GM12878 (cell line): ENCODE data around the gene CERT1. TPM values are rescaled to one million over a fixed set of nuclear protein-coding genes. Genes with fewer than 3 reads are reported as not detected.

Experiments
- ATAC-seq: fragments of 200-7000 bp; cut with Tn5 transposase; 3 replicates; pipeline ENCODE4 v1.9.1; 2020; ENCODE audit warnings: mild to moderate bottlenecking, moderate library complexity
- BruUV-seq: library from RNA; stranded (reverse); fragments of 400-500 nt; replicated peaks from 2 replicates; lab custom pipeline; 2021; lab: Mats Ljungman, UMichigan
- CTCF ChIA-PET: fragments of 300-600 bp; sonication (Branson Sonifier 250); formaldehyde crosslinking; extraction: SDS; loops from one replicate; lab custom pipeline; 2021; ENCODE audit warnings: inconsistent platforms; lab: Yijun Ruan, JAX
- POLR2A ChIA-PET: fragments of 350-600 bp; formaldehyde crosslinking; extraction: SDS; loops from one replicate; lab custom pipeline; 2021; ENCODE audit warnings: inconsistent platforms; lab: Charles Lee
- RAD21 ChIA-PET: fragments of 300-600 bp; sonication (Branson Sonifier 250); formaldehyde crosslinking; loops from one replicate; lab custom pipeline; 2023; ENCODE audit warnings: antibody characterized with exemption; ENCODE audit not compliant: unreplicated experiment; lab: Charles Lee
- SMC1A ChIA-PET: fragments of 300-600 bp; sonication (Branson Sonifier 250); formaldehyde crosslinking; loops from one replicate; lab custom pipeline; 2023; ENCODE audit not compliant: unreplicated experiment, uncharacterized antibody; lab: Charles Lee
- DNase-seq: peaks from one replicate; pipeline ENCODE4 v3.0.0-alpha.2; 2011; ENCODE audit warnings: low read depth, low spot score
- FAIRE-seq: peaks from 3 replicates; lab custom pipeline; 2011; peaks lifted over from hg19 to GRCh38; lab: Jason Lieb, UNC
- H2AFZ ChIP-seq: 2 replicates; pipeline ENCODE4 v1.6.0; 2011; ENCODE audit warnings: low read depth, low read length, control low read depth; ENCODE audit not compliant: control insufficient read depth
- H3K27ac ChIP-seq: 2 replicates; pipeline ENCODE4 v1.5.1; 2011; ENCODE audit warnings: control low read depth; ENCODE audit not compliant: control insufficient read depth, insufficient read depth
- H3K27me3 ChIP-seq, 2 experiments: replicated peaks in 1 of 2; 2 replicates each; pipeline versions ENCODE4 v1.6.0 to v1.6.1; 2011; ENCODE audit warnings: low read length in 1 of 2; ENCODE audit not compliant: control insufficient read depth in 2 of 2, insufficient read depth in 2 of 2
- H3K36me3 ChIP-seq, 2 experiments: 2 replicates each; pipeline ENCODE4 v1.5.1; 2011; ENCODE audit warnings: low read length in 1 of 2; ENCODE audit not compliant: control insufficient read depth in 2 of 2, insufficient read depth in 2 of 2
- H3K4me1 ChIP-seq: 2 replicates; pipeline ENCODE4 v1.6.1; 2011; ENCODE audit warnings: mild to moderate bottlenecking, low read length, moderate library complexity, mixed read lengths; ENCODE audit not compliant: control insufficient read depth, insufficient read depth
- H3K4me2 ChIP-seq: 2 replicates; pipeline ENCODE4 v1.6.0; 2011; ENCODE audit warnings: control low read depth; ENCODE audit not compliant: control insufficient read depth, insufficient read depth
- H3K4me3 ChIP-seq: fragments of 200-600 bp; sonication (generic); 2 replicates; pipeline ENCODE4 v1.5.1; 2016
- H3K79me2 ChIP-seq: 2 replicates; pipeline ENCODE4 v1.6.0; 2011; ENCODE audit warnings: low read length; ENCODE audit not compliant: control insufficient read depth, insufficient read depth
- H3K9ac ChIP-seq: 2 replicates; pipeline ENCODE4 v1.8.0; 2011; ENCODE audit warnings: low read length, control low read depth, mixed read lengths; ENCODE audit not compliant: control insufficient read depth, insufficient read depth
- H3K9me3 ChIP-seq: replicated peaks from 3 replicates; pipeline ENCODE4 v1.5.1; 2011; ENCODE audit warnings: mild to moderate bottlenecking, low read length; ENCODE audit not compliant: control insufficient read depth, insufficient read depth
- H4K20me1 ChIP-seq: 2 replicates; pipeline ENCODE4 v1.6.0; 2011; ENCODE audit not compliant: control insufficient read depth, insufficient read depth
- CEBPB ChIP-seq, 2 experiments: fragments of 150-350 bp in 1 of 2; IDR thresholded peaks; 2 replicates each; pipeline ENCODE4 v1.6.1; 2012 to 2014; ENCODE audit warnings: low read depth in 2 of 2, low read length in 2 of 2, borderline replicate concordance in 1 of 2, inconsistent platforms in 1 of 2
- FOS ChIP-seq: IDR thresholded peaks from 3 replicates; pipeline ENCODE4 v1.6.1; 2011; ENCODE audit warnings: borderline replicate concordance; ENCODE audit not compliant: insufficient read length; ENCODE audit errors: extremely low read depth
- HDAC2 ChIP-seq: fragments of 200-600 bp; sonication (generic); IDR thresholded peaks from 2 replicates; pipeline ENCODE4 v1.6.1; 2017
- IKZF1 ChIP-seq: fragments of 450-650 bp; conservative IDR thresholded peaks from 2 replicates; pipeline ENCODE4 v1.6.1; 2017; ENCODE audit warnings: antibody characterized with exemption, mild to moderate bottlenecking
- MTA3 ChIP-seq: IDR thresholded peaks from 2 replicates; pipeline ENCODE4 v1.6.1; 2012; ENCODE audit warnings: low read length, inconsistent platforms, borderline replicate concordance
- RELB ChIP-seq: fragments of 450-650 bp; IDR thresholded peaks from 2 replicates; pipeline ENCODE4 v1.6.1; 2017; ENCODE audit warnings: low read depth, mild to moderate bottlenecking, moderate library complexity
- WGBS: methylation state at CpG from one replicate; pipeline ENCODE4 v1.1.6; 2016; ENCODE audit warnings: low lambda C conversion rate; ENCODE audit not compliant: insufficient replicate concordance, insufficient coverage; ENCODE audit errors: missing lambda C conversion rate; 5-methylcytosine and 5-hydroxymethylcytosine counted together
- in situ Hi-C: fragments of 300-500 bp; cut with MboI; formaldehyde crosslinking; loops from 9 replicates; pipeline ENCODE4 v1.14.3; 2018; ENCODE audit warnings: mixed read lengths
- intact Hi-C: fragments of 100-400 bp; cut with micrococcal nuclease; formaldehyde crosslinking; loops from one replicate; pipeline ENCODE4 v1.14.2; 2022; ENCODE audit not compliant: unreplicated experiment
- polyA plus RNA-seq, 11 experiments: library from polyadenylated mRNA; depleted of rRNA in 4 of 11; unstranded in 6 of 11; stranded (reverse) in 5 of 11; fragments of >200 nt; fragmentation: Nextera tagmentation in 4 of 11; fragmentation: Illumina TruSeq in 1 of 11; extraction: Ambion mirVana in 4 of 11; extraction: Trizol in 1 of 11; gene quantifications; 1 replicate in 1 of 11; 2 replicates in 10 of 11; pipeline versions ENCODE4 v1.2.1 to v1.2.3, GENCODE V29; 2011 to 2016; ENCODE audit warnings: inconsistent platforms in 2 of 11, missing spikeins in 2 of 11, low read depth in 1 of 11
- total RNA-seq, 4 experiments: library from RNA; depleted of rRNA in 3 of 4; stranded (reverse); fragments of >200 nt in 3 of 4; fragmentation: Illumina TruSeq in 1 of 4; extraction: Trizol in 1 of 4; gene quantifications; 2 replicates each; pipeline versions ENCODE4 v1.2.1 to v1.2.3, GENCODE V29; 2013 to 2021

Gene CERT1
- total and polyA plus RNA-seq, 10 of the 15 experiments (the other 5 are each of a cell fraction or from before 2014, with no cell fraction given): 7.7 to 36.7 (median 25.6) TPM

- BruUV-seq: no TSS peak
- WGBS: 96% methylated on average over 2 of the region's 2 CpGs
- ChIA-PET CTCF (interaction anchor here (0.6 to 1.7 kb wide), 4 partner anchors 13 to 837 kb away, joined by 3 to 4 read pairs (median 4); no protein-coding TSS in a partner anchor), RAD21 (interaction anchor here (1.0 to 2.6 kb wide), 4 partner anchors 15 to 118 kb away, joined by 3 to 9 read pairs (median 4); no protein-coding TSS in a partner anchor)
- Histone ChIP-seq H3K9me3 (peaks cover 3% of the 10 kb centered on the region; the same call in 2 of the 3 replicates), H3K36me3 (peaks cover 0 to 12% of the 10 kb centered on the region in 2 experiments; a peak in 3 of 4 replicates)
- DNase-seq: no peak
- in situ Hi-C loops: no loop called here
- TF ChIP-seq CEBPB (IDR thresholded peaks at IDR 0.05; ENCODE audit: borderline replicate concordance in 1 of 2, low read depth in 2 of 2, low read length in 2 of 2) (no peak), IKZF1 (no peak), MTA3 (no peak)
- TF ChIP-seq, all 136 proteins: peak for 0
- H3K4me3 ChIP-seq: no peak overlapping the region
- ChIA-PET SMC1A (interaction anchor here (0.9 to 2.3 kb wide), 10 partner anchors 8 to 176 kb away, joined by 3 to 8 read pairs (median 4); no protein-coding TSS in a partner anchor), POLR2A (interaction anchor here (1.1 kb wide), 1 partner anchor 11 kb away, joined by 3 read pairs; no protein-coding TSS in a partner anchor)
- intact Hi-C loops: loop anchor here (10.0 kb wide), 1 partner anchor 1208 kb away; no protein-coding TSS in a partner anchor
- FAIRE-seq (no peak), ATAC-seq (no peak)
- H2AFZ ChIP-seq: no peak overlapping the region
- H3K27ac ChIP-seq: no peak overlapping the region
- no peaks in the 10 kb centered on the region for H4K20me1 ChIP-seq
- peaks cover 2% of the 10 kb centered on the region for H3K79me2 ChIP-seq
- no peaks in the 10 kb centered on the region for H3K4me1 ChIP-seq
- H3K9ac ChIP-seq: no peak overlapping the region
- no peak overlapping the region for H3K4me2 ChIP-seq
- H3K27me3 ChIP-seq: no peaks in the 10 kb centered on the region
Measured at GRCh38 chr5:75552764-75553163, 41.3 kb upstream of the CERT1 start.

- no TSS peak for BruUV-seq
- no peak overlapping the region for H2AFZ ChIP-seq
- RAD21 ChIA-PET: interaction anchor here (1.3 to 2.6 kb wide), 3 partner anchors 17 to 30 kb away, joined by 3 to 9 read pairs (median 6); no protein-coding TSS in a partner anchor
- no peak overlapping the region for H3K4me3 ChIP-seq
- no peak overlapping the region for H3K27ac ChIP-seq
- H3K4me2 ChIP-seq: no peak overlapping the region
- peaks cover 0 to 9% of the 10 kb centered on the region in 2 experiments; a peak in 2 of 4 replicates for H3K36me3 ChIP-seq
- no peak overlapping the region for H3K9ac ChIP-seq
- SMC1A ChIA-PET: interaction anchor here (1.2 to 2.3 kb wide), 6 partner anchors 9 to 24 kb away, joined by 3 to 8 read pairs (median 6); no protein-coding TSS in a partner anchor
- in situ Hi-C loops (no loop called here), intact Hi-C loops (loop anchor here (10.0 kb wide), 1 partner anchor 1207 kb away; no protein-coding TSS in a partner anchor)
- H3K9me3 ChIP-seq: peaks cover 1% of the 10 kb centered on the region; the same call in 2 of the 3 replicates
- H3K4me1 ChIP-seq: no peaks in the 10 kb centered on the region
- 95% methylated on average over 3 of the region's 3 CpGs for WGBS
- FAIRE-seq: no peak
- TF ChIP-seq FOS: no peak
- no peak for TF ChIP-seq HDAC2
- no peak for TF ChIP-seq RELB
- TF ChIP-seq, all 136 proteins: peak for 0
- no peak for ATAC-seq
- H3K27me3 ChIP-seq: no peaks in the 10 kb centered on the region
- ChIA-PET CTCF (interaction anchor here (0.6 to 1.1 kb wide), 2 partner anchors 42 to 213 kb away, joined by 3 to 4 read pairs; no protein-coding TSS in a partner anchor), POLR2A (no interaction called here)
- no peak for DNase-seq
- no peaks in the 10 kb centered on the region for H4K20me1 ChIP-seq
- peaks cover 2% of the 10 kb centered on the region for H3K79me2 ChIP-seq
Measured at GRCh38 chr5:75551471-75551870, 40.0 kb upstream of the CERT1 start.
